HG02981 (cell line): ENCODE measurements around the gene ABO.
"Not testable (repeated sequence)": the region's sequence is repeated elsewhere in the genome, so short reads cannot be mapped to it uniquely, and the experiment has no call there.

Experiments
- ATAC-seq: cut with Tn5 transposase; IDR thresholded peaks from one replicate; pipeline ENCODE4 v1.9.1; 2021; ENCODE audit warnings: mild to moderate bottlenecking, moderate library complexity; ENCODE audit not compliant: unreplicated experiment

ABO gene

GRCh38 chr9:133247632-133248031, 27.4 kb downstream of the ABO start:
- no peak for ATAC-seq

GRCh38 chr9:133246991-133247390, 28.0 kb downstream of the ABO start:
- ATAC-seq = no peak

- ATAC-seq = no peak
Observed at GRCh38 chr9:133246562-133246961, 28.4 kb downstream of the ABO start.

GRCh38 chr9:133242991-133243390, 32.0 kb downstream of the ABO start:
- ATAC-seq = no peak

GRCh38 chr9:133242241-133242640, 32.8 kb downstream of the ABO start:
- ATAC-seq = no peak

- no peak for ATAC-seq
Observed at GRCh38 chr9:133239533-133240090, 35.4 kb downstream of the ABO start.

GRCh38 chr9:133238851-133239532, 36.0 kb downstream of the ABO start:
- ATAC-seq = no peak

- ATAC-seq = no peak
Observed at GRCh38 chr9:133238272-133238850, 36.6 kb downstream of the ABO start.

GRCh38 chr9:133237035-133237731, 37.8 kb downstream of the ABO start:
- no peak for ATAC-seq

GRCh38 chr9:133236291-133237034, 38.5 kb downstream of the ABO start:
- not testable (repeated sequence) for ATAC-seq

GRCh38 chr9:133235549-133236222, 39.3 kb downstream of the ABO start:
- no peak for ATAC-seq

- ATAC-seq = no peak
Observed at GRCh38 chr9:133234577-133235322, 40.3 kb downstream of the ABO start.

- ATAC-seq = no peak
Observed at GRCh38 chr9:133233681-133234432, 41.1 kb downstream of the ABO start.

GRCh38 chr9:133231934-133232568, 43.0 kb downstream of the ABO start:
- not testable (repeated sequence) for ATAC-seq

- not testable (repeated sequence) for ATAC-seq
Observed at GRCh38 chr9:133230514-133230913, 44.5 kb downstream of the ABO start.

- ATAC-seq = no peak
Observed at GRCh38 chr9:133230093-133230492, 44.9 kb downstream of the ABO start.

- not testable (repeated sequence) for ATAC-seq
Observed at GRCh38 chr9:133228474-133229193, 46.4 kb downstream of the ABO start.

GRCh38 chr9:133227996-133228395, 47.0 kb downstream of the ABO start:
- not testable (repeated sequence) for ATAC-seq
